ENCODE results near the gene CCDC177. TPM values are rescaled to one million over a fixed set of nuclear protein-coding genes. Genes with fewer than 3 reads are reported as not detected.

Gene CCDC177
- total and polyA plus RNA-seq, 2 of the 8 experiments (the other 6 are each of a cell fraction or from before 2014, with no cell fraction given): 0.62 to 2.8 TPM

- DNase-seq (ENCODE audit: low read depth in 1 of 2, low spot score in 2 of 2) (no peak), FAIRE-seq (no peak)
- H4K5ac ChIP-seq (ENCODE audit: insufficient read length, low read depth, low read length): no peak overlapping the region
- H3K9me3 ChIP-seq (ENCODE audit: insufficient read depth in 2 of 2, low read depth in 1 of 2, low read length in 1 of 2): no peaks in the 10 kb centered on the region
- no peak overlapping the region for H3K4me2 ChIP-seq (ENCODE audit: insufficient read depth in 1 of 2, low read depth in 2 of 2, low read length in 2 of 2)
- no peaks in the 10 kb centered on the region for H3K79me1 ChIP-seq (ENCODE audit: low read depth, low read length)
- no peak overlapping the region for H2BK5ac ChIP-seq (ENCODE audit: low read depth, low read length)
- no peaks in the 10 kb centered on the region for H3K23me2 ChIP-seq (ENCODE audit: low read depth, low read length)
- H3K27me3 ChIP-seq (replicated peaks in 1 of 4; ENCODE audit: control insufficient read depth in 3 of 4, extremely low read depth in 1 of 4, insufficient read depth in 3 of 4, low read length in 3 of 4): no peaks in the 10 kb centered on the region; a peak in 1 of 7 replicates
- H3K9ac ChIP-seq (replicated peaks in 1 of 4; ENCODE audit: extremely low read depth in 1 of 4, low read depth in 3 of 4, low read length in 3 of 4): no peak overlapping the region
- peaks cover 0 to 7% (median 3%) of the 10 kb centered on the region in 4 experiments; a peak in 4 of 7 replicates for H3K4me1 ChIP-seq (replicated peaks in 1 of 4; ENCODE audit: control insufficient read depth in 3 of 4, insufficient read depth in 4 of 4, low read length in 3 of 4)
- H3K23ac ChIP-seq (ENCODE audit: insufficient read length): no peak overlapping the region
- no peak overlapping the region for H3K14ac ChIP-seq (ENCODE audit: insufficient read length)
- H2BK12ac ChIP-seq (ENCODE audit: low read depth, low read length): no peak overlapping the region
- H4K91ac ChIP-seq (replicated peaks; ENCODE audit: insufficient read length, low read length): no peak overlapping the region
- H2AFZ ChIP-seq (ENCODE audit: low read length): no peak overlapping the region
- no peaks in the 10 kb centered on the region for H3K79me2 ChIP-seq (ENCODE audit: control insufficient read depth in 1 of 2, insufficient read depth in 2 of 2, low read length in 2 of 2)
- no peak overlapping the region for H3K27ac ChIP-seq (ENCODE audit: low read depth, low read length)
- no peak overlapping the region for H2BK120ac ChIP-seq (replicated peaks; ENCODE audit: low read depth, low read length)
- CTCF ChIA-PET (ENCODE audit: partially characterized antibody): interaction anchor here (4.4 to 5.8 kb wide), 2 partner anchors 26 to 29 kb away, joined by 21 to 25 read pairs; no protein-coding TSS in a partner anchor
- no peak overlapping the region for H3K4ac ChIP-seq (replicated peaks; ENCODE audit: insufficient read length, low read depth, low read length)
- no peak overlapping the region; the same call in 1 of the 2 replicates for H3K18ac ChIP-seq (ENCODE audit: extremely low read depth, low read length)
- no peaks in the 10 kb centered on the region for H4K20me1 ChIP-seq (replicated peaks in 1 of 2; ENCODE audit: control insufficient read depth in 1 of 2, insufficient read depth in 2 of 2, low read length in 2 of 2)
- no peak overlapping the region for H3K4me3 ChIP-seq (ENCODE audit: extremely low read depth in 1 of 4, insufficient read depth in 2 of 4, low read depth in 3 of 4, low read length in 4 of 4)
- no peak overlapping the region for H2BK15ac ChIP-seq (ENCODE audit: low read length)
- no peak for TF ChIP-seq GTF2F1 (IDR thresholded peaks at IDR 0.05; ENCODE audit: borderline replicate concordance, low read depth, low read length)
- TF ChIP-seq JUN (IDR thresholded peaks at IDR 0.05; ENCODE audit: low read depth, low read length): no peak
- TF ChIP-seq SP2 (IDR thresholded peaks at IDR 0.05; ENCODE audit: low read length): no peak
- TF ChIP-seq SIRT6 (IDR thresholded peaks at IDR 0.05; ENCODE audit: low read length): no peak
- TF ChIP-seq ASH2L (IDR thresholded peaks at IDR 0.05; ENCODE audit: low read length): no peak
- TF ChIP-seq TAF7 (optimal IDR thresholded peaks at IDR 0.05; ENCODE audit: borderline replicate concordance, low read depth, low read length): no peak
- TF ChIP-seq SAP30 (IDR thresholded peaks at IDR 0.05; ENCODE audit: insufficient read depth, insufficient replicate concordance, low read length): no peak
- TF ChIP-seq KDM4A (IDR thresholded peaks at IDR 0.05; ENCODE audit: low read depth, low read length, severe bottlenecking): no peak
- no peak for TF ChIP-seq POLR2AphosphoS5 (IDR thresholded peaks at IDR 0.05; ENCODE audit: low read depth, low read length)
- no peak for TF ChIP-seq ZNF274 (IDR thresholded peaks at IDR 0.05; ENCODE audit: borderline replicate concordance, extremely low read depth, low read length)
- 89% methylated on average over 6 of the region's 6 CpGs; no CpG with 5 or more reads in 1 of the 2 experiments for WGBS, 2 experiments (ENCODE audit: extremely low coverage in 1 of 2, insufficient coverage in 1 of 2, insufficient read length in 1 of 2, insufficient replicate concordance in 2 of 2, low coverage in 1 of 2, low lambda C conversion rate in 2 of 2, missing lambda C conversion rate in 1 of 2)
- no peaks in the 10 kb centered on the region for H3K36me3 ChIP-seq (ENCODE audit: control insufficient read depth in 2 of 4, insufficient read depth in 4 of 4, low read length in 3 of 4)
- POLR2A ChIA-PET (ENCODE audit: partially characterized antibody): no interaction called here
- H4K8ac ChIP-seq (ENCODE audit: extremely low read depth, insufficient read depth, low read length): no peak overlapping the region
- H2AK5ac ChIP-seq (ENCODE audit: low read depth, low read length): no peak overlapping the region
- H2BK20ac ChIP-seq (ENCODE audit: low read length): no peak overlapping the region
- H3K56ac ChIP-seq (replicated peaks; ENCODE audit: insufficient read length, low read depth, low read length): no peak overlapping the region
These were observed 52.6 kb downstream of the CCDC177 start for GRCh38 chr14:69522026-69522425.
